Activated T-cell treated with anti-CD3 and anti-CD28 coated beads for 24 hours (primary cell): Measurements from ENCODE around the gene HERC4.
A peak's percentile ranks its signal among the peaks of the same experiment; 100 is the strongest.
"Not testable (repeated sequence)": the region's sequence is repeated elsewhere in the genome, so short reads cannot be mapped to it uniquely, and the experiment has no call there.

ENCODE experiments used
- DNase-seq: peaks from one replicate; pipeline ENCODE4 v3.0.0-alpha.2; 2020; ENCODE audit warnings: low read depth

Gene HERC4

GRCh38 chr10:67955614-67956013 is 119.5 kb downstream of the HERC4 start:
- DNase-seq = no peak

GRCh38 chr10:67943917-67944316 is 131.2 kb downstream of the HERC4 start:
- DNase-seq = no peak

GRCh38 chr10:67936416-67936815 is 138.7 kb downstream of the HERC4 start:
- no peak for DNase-seq

GRCh38 chr10:67935223-67935622 is 139.9 kb downstream of the HERC4 start:
- DNase-seq = no peak

GRCh38 chr10:67934336-67934735 is 140.7 kb downstream of the HERC4 start:
- DNase-seq = no peak

GRCh38 chr10:67933199-67933598 is 141.9 kb downstream of the HERC4 start:
- DNase-seq = no peak

- DNase-seq = no peak
Observed at GRCh38 chr10:67926951-67927350, 148.1 kb downstream of the HERC4 start.

- DNase-seq = no peak
Observed at GRCh38 chr10:67925449-67926005, 149.6 kb downstream of the HERC4 start.

GRCh38 chr10:67924136-67924535 is 150.9 kb downstream of the HERC4 start:
- DNase-seq = no peak

- DNase-seq = no peak
Observed at GRCh38 chr10:67923551-67923950, 151.5 kb downstream of the HERC4 start.

GRCh38 chr10:67921065-67921464 is 154.0 kb downstream of the HERC4 start:
- DNase-seq = no peak

- DNase-seq = no peak
Observed at GRCh38 chr10:67917679-67918078, 157.4 kb downstream of the HERC4 start.

- no peak for DNase-seq
Observed at GRCh38 chr10:67917169-67917568, 157.9 kb downstream of the HERC4 start.

- DNase-seq = no peak
Observed at GRCh38 chr10:67914777-67915340, 160.2 kb downstream of the HERC4 start.

GRCh38 chr10:67912331-67912946 is 162.6 kb downstream of the HERC4 start:
- no peak for DNase-seq

- DNase-seq = no peak
Observed at GRCh38 chr10:67903581-67903980, 171.5 kb downstream of the HERC4 start.

- no peak for DNase-seq
Observed at GRCh38 chr10:67893637-67894036, 181.4 kb downstream of the HERC4 start.

- peak; percentile 68 for DNase-seq
Observed at GRCh38 chr10:67884842-67885670, 190.0 kb downstream of the HERC4 start.

GRCh38 chr10:67884313-67884841 is 190.7 kb downstream of the HERC4 start, which contains the start of gene SIRT1:
Gene SIRT1, plus strand, starts transcription at chr10:67884656. Its CDS starts 66 bp downstream, at chr10:67884722.
- DNase-seq = peak; percentile 84

- DNase-seq = no peak
Observed at GRCh38 chr10:67883710-67884312, 191.3 kb downstream of the HERC4 start.

- no peak for DNase-seq
Observed at GRCh38 chr10:67878133-67878532, 196.9 kb downstream of the HERC4 start.

GRCh38 chr10:67877421-67877820 is 197.7 kb downstream of the HERC4 start:
- not testable (repeated sequence) for DNase-seq
